RWPE2 (cell line): Measurements from ENCODE around the gene PITX3.

Experiments
- ATAC-seq: fragments of 200-7000 bp; cut with Tn5 transposase; 3 replicates; pipeline ENCODE4 v1.9.1; 2021; ENCODE audit warnings: low read depth
- DNase-seq: peaks from one replicate; pipeline ENCODE4 v3.0.0-alpha.2; 2020; ENCODE audit warnings: low spot score
- H3K27ac ChIP-seq: fragments of 450-650 bp; 2 replicates; pipeline ENCODE4 v1.5.1; 2017; ENCODE audit warnings: mild to moderate bottlenecking; ENCODE audit not compliant: poor library complexity, severe bottlenecking
- H3K27me3 ChIP-seq: fragments of 250-450 bp; sonication (Bioruptor Pico); 2 replicates; pipeline ENCODE4 v1.5.1; 2021; ENCODE audit warnings: mild to moderate bottlenecking, moderate library complexity; ENCODE audit not compliant: insufficient read depth, poor library complexity, severe bottlenecking
- H3K36me3 ChIP-seq: fragments of 250-450 bp; sonication (Bioruptor Pico); 2 replicates; pipeline ENCODE4 v1.5.1; 2020; ENCODE audit warnings: low read depth, mild to moderate bottlenecking, moderate library complexity
- H3K4me1 ChIP-seq: fragments of 250-450 bp; sonication (Bioruptor Pico); 2 replicates; pipeline ENCODE4 v1.5.1; 2021; ENCODE audit warnings: mild to moderate bottlenecking, moderate library complexity; ENCODE audit not compliant: insufficient read depth, poor library complexity, severe bottlenecking
- H3K4me3 ChIP-seq: fragments of 250-450 bp; sonication (Bioruptor Pico); 2 replicates; pipeline ENCODE4 v1.5.1; 2021; ENCODE audit warnings: mild to moderate bottlenecking, moderate library complexity; ENCODE audit not compliant: severe bottlenecking
- H3K9me3 ChIP-seq: fragments of 250-450 bp; sonication (Bioruptor Pico); 2 replicates; pipeline ENCODE4 v1.5.1; 2021; ENCODE audit warnings: mild to moderate bottlenecking, moderate library complexity; ENCODE audit not compliant: severe bottlenecking
- CTCF ChIP-seq: fragments of 450-650 bp; IDR thresholded peaks from one replicate; pipeline ENCODE4 v1.5.1; 2017; ENCODE audit warnings: mild to moderate bottlenecking, moderate library complexity; ENCODE audit not compliant: poor library complexity, severe bottlenecking

The PITX3 gene

GRCh38 chr10:102247734-102248133 lies 6.4 kb upstream of the PITX3 start:
- H3K4me3 ChIP-seq: no peak overlapping the region
- H3K27me3 ChIP-seq: no peaks in the 10 kb centered on the region
- no peak overlapping the region for H3K27ac ChIP-seq
- H3K4me1 ChIP-seq: peaks cover 19% of the 10 kb centered on the region
- DNase-seq: no peak
- no peak for ATAC-seq
- TF ChIP-seq CTCF: no peak
- peaks cover 26% of the 10 kb centered on the region for H3K36me3 ChIP-seq
- no peaks in the 10 kb centered on the region for H3K9me3 ChIP-seq

GRCh38 chr10:102246261-102246660 lies 4.9 kb upstream of the PITX3 start:
- peaks cover 20% of the 10 kb centered on the region for H3K36me3 ChIP-seq
- peak overlapping the region; percentile 54 for H3K27ac ChIP-seq
- no peak for DNase-seq

GRCh38 chr10:102245932-102246251 lies 4.6 kb upstream of the PITX3 start:
- peaks cover 2% of the 10 kb centered on the region for H3K27me3 ChIP-seq
- ATAC-seq: no peak
- no peak for TF ChIP-seq CTCF
- H3K9me3 ChIP-seq: no peaks in the 10 kb centered on the region
- peaks cover 22% of the 10 kb centered on the region for H3K4me1 ChIP-seq
- H3K4me3 ChIP-seq: peak overlapping the region; percentile 65
- DNase-seq: no peak
- H3K36me3 ChIP-seq: peaks cover 18% of the 10 kb centered on the region
- H3K27ac ChIP-seq: peak overlapping the region; percentile 54

More at GRCh38 chr10:102246261-102246660, 4.9 kb upstream of the PITX3 start:
- Histone ChIP-seq H3K4me3 (peak overlapping the region; percentile 65), H3K4me1 (peaks cover 22% of the 10 kb centered on the region), H3K27me3 (no peaks in the 10 kb centered on the region), H3K9me3 (no peaks in the 10 kb centered on the region)
- ATAC-seq: no peak
- no peak for TF ChIP-seq CTCF

GRCh38 chr10:102245082-102245931 lies 4.0 kb upstream of the PITX3 start, which contains the start of gene GBF1:
Gene GBF1 (plus strand): TSS chr10:102245532. CDS start chr10:102258939, 13,407 bp downstream.
- peaks cover 22% of the 10 kb centered on the region for H3K4me1 ChIP-seq
- H3K27ac ChIP-seq: peak within 1 kb of the TSS; percentile 54
- no peaks in the 10 kb centered on the region for H3K9me3 ChIP-seq
- ATAC-seq (peak; percentile 90), DNase-seq (peak; percentile 91)
- peaks cover 18% of the 10 kb centered on the region for H3K36me3 ChIP-seq
- TF ChIP-seq CTCF: no peak
- peak within 1 kb of the TSS; percentile 65 for H3K4me3 ChIP-seq
- peaks cover 8% of the 10 kb centered on the region for H3K27me3 ChIP-seq

- no peak for TF ChIP-seq CTCF
- Histone ChIP-seq H3K4me1 (peaks cover 22% of the 10 kb centered on the region), H3K27ac (peak overlapping the region; percentile 54), H3K27me3 (peaks cover 8% of the 10 kb centered on the region), H3K4me3 (no peak overlapping the region), H3K9me3 (no peaks in the 10 kb centered on the region), H3K36me3 (peaks cover 9% of the 10 kb centered on the region)
- peak; percentile 8; the same call in 2 of the 3 replicates for ATAC-seq
- DNase-seq: no peak
Observed at GRCh38 chr10:102243309-102243708, 2.0 kb upstream of the PITX3 start.
